ENCODE results near the gene ARL4A. TPM values are rescaled to one million over a fixed set of nuclear protein-coding genes. Genes with fewer than 3 reads are reported as not detected.

The ARL4A gene
- total and polyA plus RNA-seq, 10 of the 15 experiments (the other 5 are each of a cell fraction or from before 2014, with no cell fraction given), result 0.35 to 4.6 (median 2.7) TPM

- Histone ChIP-seq H3K4me1 (ENCODE audit: control insufficient read depth, insufficient read depth, low read length) (no peaks in the 10 kb centered on the region), H3K27me3 (replicated peaks in 1 of 2; ENCODE audit: control insufficient read depth in 2 of 2, insufficient read depth in 2 of 2, low read length in 1 of 2) (no peaks in the 10 kb centered on the region), H2AFZ (ENCODE audit: control insufficient read depth, low read depth, low read length) (no peak overlapping the region), H3K36me3 (ENCODE audit: control insufficient read depth in 2 of 2, insufficient read depth in 2 of 2, low read length in 1 of 2) (no peaks in the 10 kb centered on the region), H3K27ac (ENCODE audit: control insufficient read depth, insufficient read depth) (no peak overlapping the region), H3K9me3 (replicated peaks; ENCODE audit: control insufficient read depth, insufficient read depth, low read length) (no peaks in the 10 kb centered on the region), H3K4me3 (no peak overlapping the region), H3K4me2 (ENCODE audit: control insufficient read depth, insufficient read depth) (no peak overlapping the region), H3K79me2 (ENCODE audit: control insufficient read depth, insufficient read depth, low read length) (no peaks in the 10 kb centered on the region), H4K20me1 (ENCODE audit: control insufficient read depth, insufficient read depth) (no peaks in the 10 kb centered on the region), H3K9ac (ENCODE audit: control insufficient read depth, insufficient read depth, low read length) (no peak overlapping the region)
- FAIRE-seq, result no peak
- ChIA-PET SMC1A (ENCODE audit: uncharacterized antibody, unreplicated experiment) (no interaction called here), RAD21 (ENCODE audit: unreplicated experiment) (no interaction called here), POLR2A (no interaction called here), CTCF (interaction anchor here (0.9 kb wide), 1 partner anchor 12 kb away, joined by 3 read pairs; no protein-coding TSS in a partner anchor)
- WGBS (ENCODE audit: insufficient coverage, insufficient replicate concordance, low lambda C conversion rate, missing lambda C conversion rate), result 70% methylated on average over 7 of the region's 7 CpGs
- TF ChIP-seq POLR2AphosphoS2 (IDR thresholded peaks at IDR 0.05; ENCODE audit: low read depth, low read length) (no peak), E4F1 (IDR thresholded peaks at IDR 0.05; ENCODE audit: borderline replicate concordance, partially characterized antibody) (no peak), BHLHE40 (IDR thresholded peaks at IDR 0.05; ENCODE audit: borderline replicate concordance in 1 of 2, low read depth in 2 of 2, low read length in 1 of 2) (no peak)
- no TSS peak for BruUV-seq (replicated peaks)
- in situ Hi-C loops (cut with MboI), result no loop called here
- DNase-seq (ENCODE audit: low read depth, low spot score), result no peak
- ATAC-seq, result no peak
- intact Hi-C loops (cut with micrococcal nuclease; ENCODE audit: unreplicated experiment), result no loop called here
These were observed 28.8 kb downstream of the ARL4A start for GRCh38 chr7:12716134-12716681.

- DNase-seq (ENCODE audit: low read depth, low spot score), result no peak
- Histone ChIP-seq H3K4me1 (ENCODE audit: control insufficient read depth, insufficient read depth, low read length) (no peaks in the 10 kb centered on the region), H3K4me3 (no peak overlapping the region), H3K79me2 (ENCODE audit: control insufficient read depth, insufficient read depth, low read length) (no peaks in the 10 kb centered on the region), H3K9me3 (replicated peaks; ENCODE audit: control insufficient read depth, insufficient read depth, low read length) (no peaks in the 10 kb centered on the region), H3K27me3 (replicated peaks in 1 of 2; ENCODE audit: control insufficient read depth in 2 of 2, insufficient read depth in 2 of 2, low read length in 1 of 2) (no peaks in the 10 kb centered on the region), H3K36me3 (ENCODE audit: control insufficient read depth in 2 of 2, insufficient read depth in 2 of 2, low read length in 1 of 2) (no peaks in the 10 kb centered on the region), H3K4me2 (ENCODE audit: control insufficient read depth, insufficient read depth) (no peak overlapping the region), H4K20me1 (ENCODE audit: control insufficient read depth, insufficient read depth) (no peaks in the 10 kb centered on the region), H3K9ac (ENCODE audit: control insufficient read depth, insufficient read depth, low read length) (no peak overlapping the region), H2AFZ (ENCODE audit: control insufficient read depth, low read depth, low read length) (no peak overlapping the region), H3K27ac (ENCODE audit: control insufficient read depth, insufficient read depth) (no peak overlapping the region)
- 34% methylated on average over 3 of the region's 3 CpGs for WGBS (ENCODE audit: insufficient coverage, insufficient replicate concordance, low lambda C conversion rate, missing lambda C conversion rate)
- ChIA-PET SMC1A (ENCODE audit: uncharacterized antibody, unreplicated experiment) (no interaction called here), RAD21 (ENCODE audit: unreplicated experiment) (no interaction called here), POLR2A (no interaction called here), CTCF (interaction anchor here (0.9 kb wide), 1 partner anchor 12 kb away, joined by 3 read pairs; no protein-coding TSS in a partner anchor)
- in situ Hi-C loops (cut with MboI) (no loop called here), intact Hi-C loops (cut with micrococcal nuclease; ENCODE audit: unreplicated experiment) (no loop called here)
- no peak for FAIRE-seq
- no TSS peak for BruUV-seq (replicated peaks)
- TF ChIP-seq SUPT20H (IDR thresholded peaks at IDR 0.05; ENCODE audit: borderline replicate concordance, control insufficient read depth, low read depth, low read length) (no peak), NFYA (IDR thresholded peaks at IDR 0.05; ENCODE audit: borderline replicate concordance, low read depth, low read length) (no peak), SREBF2 (IDR thresholded peaks at IDR 0.05; ENCODE audit: low read length) (no peak)
- no peak for ATAC-seq
These were observed 29.3 kb downstream of the ARL4A start for GRCh38 chr7:12716722-12717121.
